ENCODE data around the gene ARNT2.
"Not testable (repeated sequence)": the region's sequence is repeated elsewhere in the genome, so short reads cannot be mapped to it uniquely, and the experiment has no call there.

Gene ARNT2

DNA sequence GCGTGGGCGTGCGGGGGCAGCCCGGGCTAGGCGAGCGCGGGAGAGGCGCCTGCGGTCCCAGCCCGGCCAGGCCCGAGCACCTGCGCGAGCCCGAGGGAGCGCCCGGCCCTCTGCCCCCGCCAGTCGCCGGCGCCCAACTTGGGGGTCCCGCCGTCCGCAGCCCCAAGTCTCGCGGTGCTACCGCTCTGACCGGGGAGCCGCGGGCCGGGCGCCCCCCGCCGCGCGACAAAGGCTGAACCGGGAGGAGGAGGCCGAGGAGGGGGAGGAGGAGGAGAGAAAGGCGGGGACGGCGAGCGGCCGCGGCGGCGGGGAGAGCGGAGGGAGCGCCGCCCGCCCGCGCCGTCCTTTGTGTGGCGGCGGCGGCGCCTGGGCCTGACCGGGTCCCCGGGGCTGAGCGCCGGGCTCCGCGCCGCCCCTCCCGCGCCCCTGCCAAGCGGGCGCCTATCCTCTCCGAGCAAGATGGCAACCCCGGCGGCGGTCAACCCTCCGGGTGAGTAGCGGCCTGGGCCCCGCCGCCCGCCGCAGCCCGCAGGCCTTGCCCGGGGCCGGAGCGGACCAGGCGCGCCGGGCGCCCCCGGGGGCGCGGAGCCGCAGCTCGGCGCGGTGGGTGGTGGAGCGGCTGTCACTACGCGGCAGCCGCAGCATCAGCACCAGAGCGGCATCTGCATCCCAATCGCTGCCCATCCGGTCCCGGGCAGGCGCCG lies at the start of gene ARNT2:
Gene ARNT2 (plus strand): TSS at position 326 of the 704 bp plus-strand sequence. CDS start 134 bp downstream, at position 460.
- no peak for DNase-seq (ENCODE audit: low read depth)

DNA sequence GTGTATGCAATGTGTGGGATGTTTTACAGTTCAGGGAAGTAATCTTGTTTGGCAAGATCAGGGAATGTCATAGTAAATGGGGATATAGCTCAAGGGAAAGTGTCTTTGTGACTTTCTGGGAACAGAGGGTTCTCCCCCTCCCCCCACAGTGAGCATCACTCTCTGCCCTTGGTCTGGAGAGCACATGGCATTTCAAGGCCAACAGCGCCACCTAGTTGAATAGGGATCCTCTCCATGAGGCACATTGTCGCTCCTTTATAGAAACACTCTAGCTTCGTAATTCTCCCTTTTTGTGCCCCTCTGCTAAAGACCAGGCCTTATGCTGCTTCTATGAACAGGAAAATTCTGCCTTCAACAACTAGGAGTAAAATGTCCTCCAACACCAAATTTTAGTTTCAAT lies 37.1 kb upstream of the ARNT2 start:
- DNase-seq (ENCODE audit: low read depth) = no peak

DNA sequence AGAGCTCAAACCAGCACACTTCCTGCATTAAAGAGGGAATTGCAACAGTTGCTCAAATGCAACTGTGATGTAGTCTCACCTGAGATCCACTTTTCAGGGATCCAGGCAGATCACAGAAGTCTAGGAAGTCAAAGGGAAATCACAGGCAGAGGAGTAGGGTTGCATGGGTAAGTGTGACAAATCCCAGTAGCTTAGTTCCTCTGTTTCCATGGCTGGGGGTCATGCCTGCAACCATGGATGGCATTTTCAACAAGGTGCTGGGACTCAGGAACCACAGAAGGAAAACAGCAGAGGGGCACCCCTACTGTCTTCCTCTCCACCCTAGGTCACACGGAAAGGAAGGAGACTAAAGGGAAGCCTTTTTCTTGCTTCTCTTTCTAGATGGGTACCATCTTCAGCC lies 36.5 kb upstream of the ARNT2 start:
- DNase-seq (ENCODE audit: low read depth) = no peak

DNA sequence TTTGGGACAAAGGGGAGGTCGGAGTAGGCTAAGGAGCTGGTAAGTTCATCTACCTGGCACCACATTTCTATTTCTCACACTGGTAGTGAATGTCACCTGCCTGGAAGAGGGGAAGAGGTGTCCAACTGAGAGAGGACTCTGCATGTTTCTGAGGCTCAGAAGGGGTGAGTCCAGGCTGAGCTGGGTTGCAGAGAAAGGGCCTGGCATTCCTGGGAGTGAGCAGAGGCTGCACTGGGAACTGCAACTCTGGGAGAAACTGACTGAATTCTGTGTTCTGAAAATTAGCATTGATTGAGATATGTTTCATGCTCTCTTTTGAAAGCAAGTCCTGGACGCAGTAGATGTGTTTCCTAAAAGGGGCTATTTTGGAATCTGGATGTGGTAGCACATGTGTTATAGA lies 32.3 kb upstream of the ARNT2 start:
- DNase-seq (ENCODE audit: low read depth) = no peak

DNA sequence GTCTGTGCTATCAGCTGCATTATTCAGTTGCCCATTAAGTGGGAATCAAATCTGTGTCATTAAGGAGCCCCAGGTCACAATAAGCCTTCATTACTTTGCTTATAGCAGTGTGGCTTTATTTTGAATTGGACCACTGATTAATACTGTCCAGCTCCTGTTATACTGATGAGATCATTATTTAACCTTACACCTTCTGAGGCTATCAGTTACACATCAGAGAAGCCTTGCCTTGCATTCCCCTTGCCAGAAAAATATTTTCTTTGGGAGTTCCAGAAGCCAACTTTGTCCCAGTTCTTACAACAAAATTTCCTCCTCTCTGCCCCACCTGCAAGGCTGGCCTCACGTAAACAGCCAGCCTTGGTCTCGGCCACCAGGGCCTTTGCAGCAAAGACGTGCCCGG lies 29.7 kb upstream of the ARNT2 start:
- no peak for DNase-seq (ENCODE audit: low read depth)

DNA sequence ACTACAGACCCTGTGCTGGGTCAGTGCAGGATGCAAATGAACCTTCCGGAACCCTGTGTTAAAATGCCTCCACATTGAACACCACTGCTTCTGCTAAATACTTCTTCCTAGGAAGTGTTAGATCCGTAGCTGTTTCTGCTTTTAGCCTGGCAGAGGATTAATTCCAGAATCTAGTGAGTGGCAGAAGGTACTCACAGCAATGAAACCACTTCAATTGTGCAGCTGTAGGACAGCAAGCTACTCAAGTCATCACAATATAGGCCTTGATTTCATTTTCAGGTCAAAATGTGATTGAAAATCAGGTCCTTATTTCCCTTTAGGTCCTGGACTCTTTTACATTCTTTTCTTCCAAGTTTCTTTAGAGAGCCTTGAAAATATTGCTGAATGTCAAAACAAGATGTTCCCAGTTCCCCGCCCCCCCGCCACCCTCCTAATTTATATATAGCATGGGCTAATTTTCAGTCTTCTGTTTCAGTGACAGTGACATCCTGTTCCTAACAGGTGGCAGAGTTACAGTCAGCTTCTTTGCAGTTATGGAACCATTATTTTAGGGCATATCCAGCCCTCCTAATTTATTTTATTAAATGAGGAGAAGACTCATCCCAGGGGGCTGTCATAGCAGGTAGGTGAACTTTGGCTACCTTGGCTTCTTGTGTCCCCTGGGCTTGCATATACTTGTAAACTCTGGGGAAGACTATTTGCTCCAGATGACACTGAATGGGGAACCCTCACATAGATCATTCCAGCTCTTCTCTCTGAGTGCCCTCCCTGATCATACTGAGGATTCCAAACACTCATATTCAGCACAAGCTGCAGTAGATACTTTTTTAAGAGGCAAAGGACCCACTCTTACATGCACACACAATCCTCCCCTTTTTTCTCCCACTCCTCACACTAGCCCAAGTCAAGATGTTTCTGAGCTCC lies 28.0 kb upstream of the ARNT2 start:
- DNase-seq (ENCODE audit: low read depth) = no peak

DNA sequence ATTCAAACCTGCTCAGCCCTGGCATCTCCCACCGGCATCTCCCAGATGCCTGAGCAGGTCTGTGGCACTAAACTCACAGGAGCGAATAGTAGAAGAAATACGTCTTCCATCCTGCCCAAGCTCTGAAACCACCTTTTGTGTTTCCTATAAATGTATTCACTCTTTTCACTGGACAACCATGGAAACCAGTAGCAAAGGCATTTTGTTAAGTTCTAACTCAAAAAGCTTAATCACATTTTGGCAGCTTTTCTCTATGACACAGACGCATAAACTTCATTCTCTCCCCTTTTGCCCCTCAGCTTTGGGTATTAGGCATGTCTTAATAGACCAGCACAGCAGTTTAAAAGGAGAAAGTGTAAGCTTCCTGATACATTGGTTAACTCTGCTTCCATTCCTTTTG lies 24.5 kb upstream of the ARNT2 start:
- DNase-seq (ENCODE audit: low read depth) = no peak

DNA sequence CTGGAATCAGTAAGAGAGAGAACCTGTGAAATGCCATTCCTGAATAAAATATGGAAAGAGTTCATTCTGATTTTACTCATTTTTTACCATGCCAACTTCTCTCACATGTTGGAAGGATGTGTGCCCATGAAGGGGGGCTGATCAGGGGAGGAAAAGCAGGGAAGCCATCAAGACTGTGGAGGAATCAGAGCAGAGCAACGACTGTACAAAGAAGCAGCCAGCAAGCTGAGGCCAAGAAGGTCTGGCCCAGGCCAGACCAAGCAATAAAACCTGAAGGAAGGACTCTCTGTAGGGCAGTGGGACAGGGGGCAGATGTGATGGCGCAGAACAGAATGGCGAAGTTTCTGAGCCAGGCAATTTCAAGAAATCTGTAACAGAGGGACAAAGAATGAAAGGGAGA lies 24.0 kb upstream of the ARNT2 start:
- no peak for DNase-seq (ENCODE audit: low read depth)

DNA sequence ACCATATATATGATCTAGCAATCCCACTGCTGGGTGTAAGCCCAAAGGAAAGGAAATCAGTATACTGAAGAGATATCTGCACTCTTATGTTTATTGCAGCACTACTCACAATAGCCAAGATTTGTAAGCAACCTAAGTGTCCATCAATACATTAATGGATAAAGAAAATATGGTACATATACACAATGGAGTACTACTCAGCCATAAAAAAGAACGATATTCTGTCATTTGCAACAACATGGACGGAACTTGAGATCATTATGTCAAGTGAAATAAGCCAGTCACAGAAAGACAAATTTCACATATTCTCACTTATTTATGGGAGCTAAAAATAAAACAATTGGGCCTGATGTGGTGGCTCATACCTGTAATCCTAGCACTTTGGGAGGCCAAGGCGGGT lies 21.9 kb upstream of the ARNT2 start:
- no peak for DNase-seq (ENCODE audit: low read depth)

DNA sequence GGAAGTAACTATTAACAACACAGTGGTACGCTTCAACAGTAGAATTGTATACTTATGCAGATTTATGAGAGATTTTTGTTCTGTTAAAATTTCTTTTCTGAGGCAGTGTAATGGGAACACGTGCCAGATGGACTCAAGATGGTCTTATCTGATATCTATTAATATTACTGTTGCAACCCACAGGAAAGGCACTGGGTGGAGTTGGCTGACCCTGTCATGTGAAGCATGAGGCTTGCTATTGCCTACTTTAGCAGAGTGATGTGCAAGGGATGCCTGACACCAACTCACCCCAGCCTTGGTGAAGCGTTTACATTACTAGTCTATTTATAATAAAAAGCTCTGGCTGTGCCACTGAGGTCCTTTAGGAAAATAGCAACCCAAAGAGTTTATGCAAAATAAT lies 19.8 kb upstream of the ARNT2 start:
- no peak for DNase-seq (ENCODE audit: low read depth)

DNA sequence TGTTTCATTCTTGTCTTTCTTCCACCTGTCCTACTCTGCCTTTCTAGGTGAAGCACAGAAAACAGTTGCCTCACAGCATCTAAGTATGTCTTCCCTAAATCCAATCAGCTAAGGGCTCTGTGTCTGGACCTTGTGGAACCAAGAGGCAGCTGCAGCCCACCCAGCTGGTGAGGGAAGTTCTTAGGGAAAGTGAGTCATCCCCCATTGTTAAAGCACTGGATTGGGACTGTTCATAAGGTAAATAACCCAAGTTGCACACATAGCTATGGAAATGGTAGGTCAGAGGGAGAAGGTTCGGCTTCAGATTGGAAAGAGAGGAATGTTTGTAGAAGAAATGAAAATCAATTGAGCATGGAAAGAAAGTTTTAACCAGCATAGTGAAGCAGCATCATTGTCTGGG lies 18.0 kb upstream of the ARNT2 start:
- DNase-seq (ENCODE audit: low read depth) = no peak

DNA sequence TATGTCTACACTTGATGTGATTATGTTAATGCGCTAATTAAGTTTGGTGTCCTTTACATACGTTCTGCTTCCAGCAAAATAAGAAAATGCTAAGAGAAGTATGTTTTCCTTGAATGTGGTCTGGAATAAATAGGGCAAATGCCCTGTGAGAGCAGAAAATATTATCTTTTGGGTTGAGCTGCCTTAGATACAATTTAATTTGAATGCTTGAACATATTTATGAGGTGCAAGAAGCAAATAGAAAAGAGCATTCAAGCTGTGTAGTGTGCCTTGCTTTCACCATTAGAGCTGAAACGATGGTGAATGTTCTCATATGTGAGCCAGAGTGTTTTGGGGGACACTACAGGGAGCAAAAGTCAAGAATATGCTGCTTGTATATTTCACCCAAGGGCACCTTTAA lies 15.9 kb upstream of the ARNT2 start:
- DNase-seq (ENCODE audit: low read depth) = no peak

DNA sequence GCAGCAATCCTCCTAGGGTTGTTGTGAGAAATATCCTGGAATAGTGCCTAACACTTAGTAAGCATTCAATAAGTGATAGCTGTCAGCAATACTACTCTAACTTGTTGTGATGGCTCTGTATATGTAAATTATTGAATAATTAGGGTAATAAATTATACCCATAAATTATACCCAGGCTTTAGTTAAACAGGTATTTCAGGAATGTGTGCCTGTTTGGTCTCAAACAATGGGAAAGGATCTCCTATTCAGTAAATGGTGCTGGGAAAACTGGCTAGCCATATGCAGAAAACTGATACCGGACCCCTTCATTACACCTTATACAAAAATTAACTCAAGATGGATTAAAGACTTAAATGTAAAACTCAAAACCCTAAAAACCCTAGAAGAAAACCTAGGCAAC lies 14.8 kb upstream of the ARNT2 start:
- no peak for DNase-seq (ENCODE audit: low read depth)

DNA sequence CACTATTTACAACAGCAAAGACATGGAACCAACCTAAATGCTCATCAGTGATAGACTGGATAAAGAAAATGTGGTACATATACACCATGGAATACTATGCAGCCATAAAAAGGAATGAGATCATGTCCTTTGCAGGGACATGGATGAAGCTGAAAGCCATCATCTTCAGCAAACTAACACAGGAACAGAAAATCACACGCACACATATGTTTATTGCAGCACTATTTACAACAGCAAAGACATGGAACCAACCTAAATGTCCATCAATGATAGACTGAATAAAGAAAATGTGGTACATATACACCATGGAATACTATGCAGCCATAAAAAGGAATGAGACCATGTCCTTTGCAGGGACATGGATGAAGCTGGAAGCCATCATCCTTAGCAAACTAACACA lies 13.2 kb upstream of the ARNT2 start:
- DNase-seq (ENCODE audit: low read depth) = not testable (repeated sequence)

DNA sequence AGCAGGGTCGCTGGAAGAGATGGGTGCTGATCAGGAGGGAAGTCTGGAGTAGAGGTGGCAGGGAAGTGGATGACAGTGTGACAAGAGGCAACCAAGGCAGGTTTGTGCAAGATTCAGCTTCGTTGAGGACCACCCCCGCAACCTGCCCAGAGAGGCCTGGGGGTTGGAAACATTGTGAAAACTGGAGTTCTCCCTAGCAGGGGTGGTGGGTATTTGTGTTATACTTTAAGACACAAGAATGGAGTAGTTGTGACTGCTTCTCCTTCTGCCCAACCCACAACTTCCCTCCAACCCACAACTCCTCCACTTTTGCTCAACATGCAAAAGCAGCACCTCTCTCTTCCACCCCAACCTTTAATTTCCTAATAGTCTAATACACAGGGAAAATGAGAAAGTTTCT lies 8.6 kb upstream of the ARNT2 start:
- DNase-seq (ENCODE audit: low read depth) = no peak

DNA sequence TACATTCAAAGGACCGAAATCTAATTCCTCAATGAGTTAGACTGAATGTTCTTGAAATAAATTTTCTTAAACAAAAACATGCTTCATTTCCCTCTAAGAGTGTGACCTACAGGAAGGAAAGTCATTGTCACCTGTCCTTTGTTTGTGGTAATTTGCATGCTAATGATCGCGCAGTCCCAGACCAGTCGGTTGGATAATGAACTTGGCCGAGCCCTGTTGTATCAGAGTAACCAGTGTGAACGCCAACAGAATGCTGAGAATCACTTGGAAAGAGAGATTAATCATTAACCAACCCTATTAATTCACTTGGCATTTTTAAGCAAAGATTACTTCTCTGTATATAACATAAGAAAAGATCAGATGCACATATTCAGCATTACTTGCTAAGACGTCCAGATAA lies 8.1 kb upstream of the ARNT2 start:
- DNase-seq (ENCODE audit: low read depth) = no peak

DNA sequence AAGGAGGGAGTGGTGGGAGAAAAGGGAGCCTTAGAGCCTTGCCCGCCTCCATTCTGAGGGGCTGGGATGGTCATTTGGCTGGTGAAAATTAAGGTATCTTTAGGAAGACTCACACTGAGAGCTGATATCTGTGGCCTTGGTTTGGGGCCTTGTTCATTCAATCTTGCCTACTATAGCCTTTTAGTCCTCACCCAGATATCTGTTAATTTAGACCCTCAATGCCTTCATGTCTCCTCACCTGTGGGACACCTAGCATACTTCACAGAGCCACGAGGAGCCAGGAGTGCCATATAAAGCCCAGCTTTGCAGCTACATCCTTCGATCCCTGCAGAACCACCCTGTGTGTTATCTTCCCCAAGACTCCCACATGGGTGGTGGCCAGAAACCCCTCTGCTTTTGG lies 4.7 kb upstream of the ARNT2 start:
- DNase-seq (ENCODE audit: low read depth) = no peak

DNA sequence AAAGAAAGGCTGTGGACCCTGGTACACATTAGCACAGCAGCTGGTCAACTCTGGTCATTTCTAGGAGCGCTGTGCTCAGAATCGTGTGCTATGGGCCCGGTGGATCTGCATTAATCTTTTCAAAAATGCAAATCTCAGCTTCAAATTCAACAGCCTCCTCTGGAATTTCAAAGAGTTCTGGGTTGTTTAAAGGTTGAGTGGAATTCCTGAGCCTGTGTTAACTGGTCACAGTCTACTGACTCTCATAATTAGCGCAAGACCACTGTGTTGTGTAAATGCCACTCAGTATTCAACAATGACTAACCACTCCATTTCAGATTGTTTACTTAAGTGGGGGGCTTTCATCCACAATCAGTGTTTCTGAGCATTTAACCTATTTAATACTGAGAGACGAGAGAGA lies 2.7 kb upstream of the ARNT2 start:
- no peak for DNase-seq (ENCODE audit: low read depth)

DNA sequence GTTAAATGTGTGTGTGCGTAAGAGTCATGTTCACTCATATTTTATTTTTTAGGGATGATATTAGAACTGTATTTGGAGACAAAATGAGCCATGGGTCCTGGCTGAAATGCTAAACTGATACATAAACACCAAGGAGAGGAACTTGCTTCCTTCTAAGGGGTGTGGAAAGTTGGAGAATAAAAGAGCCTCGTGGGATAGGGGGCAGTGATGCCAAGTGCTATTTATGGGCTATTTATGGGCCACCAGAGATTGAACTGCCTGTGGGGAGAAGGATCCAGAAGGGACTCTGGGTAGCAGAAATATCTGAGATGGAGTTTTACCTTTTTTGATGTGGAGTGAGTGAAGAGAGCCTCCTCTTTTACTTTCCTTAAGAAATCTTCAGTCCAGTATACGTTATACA lies 1.8 kb upstream of the ARNT2 start:
- DNase-seq (ENCODE audit: low read depth) = no peak

DNA sequence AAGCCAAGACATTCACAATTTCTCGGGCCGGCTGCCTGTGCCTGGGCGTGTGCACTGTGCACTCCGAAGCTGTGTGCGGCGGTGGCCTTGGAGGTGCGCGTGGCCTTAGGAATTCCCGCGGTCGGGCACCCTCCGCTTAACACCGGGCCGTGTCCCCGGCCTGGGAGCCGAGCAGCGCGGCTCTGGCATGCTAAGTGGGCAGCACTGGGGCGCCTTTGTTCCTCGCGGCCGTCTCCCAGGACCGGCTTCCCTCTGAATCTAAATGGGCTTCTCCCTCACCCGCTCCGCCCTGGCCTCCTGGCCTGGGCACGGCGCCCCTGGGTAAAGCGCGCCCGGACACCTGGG lies 498 bp upstream of the ARNT2 start:
- DNase-seq (ENCODE audit: low read depth) = no peak

DNA sequence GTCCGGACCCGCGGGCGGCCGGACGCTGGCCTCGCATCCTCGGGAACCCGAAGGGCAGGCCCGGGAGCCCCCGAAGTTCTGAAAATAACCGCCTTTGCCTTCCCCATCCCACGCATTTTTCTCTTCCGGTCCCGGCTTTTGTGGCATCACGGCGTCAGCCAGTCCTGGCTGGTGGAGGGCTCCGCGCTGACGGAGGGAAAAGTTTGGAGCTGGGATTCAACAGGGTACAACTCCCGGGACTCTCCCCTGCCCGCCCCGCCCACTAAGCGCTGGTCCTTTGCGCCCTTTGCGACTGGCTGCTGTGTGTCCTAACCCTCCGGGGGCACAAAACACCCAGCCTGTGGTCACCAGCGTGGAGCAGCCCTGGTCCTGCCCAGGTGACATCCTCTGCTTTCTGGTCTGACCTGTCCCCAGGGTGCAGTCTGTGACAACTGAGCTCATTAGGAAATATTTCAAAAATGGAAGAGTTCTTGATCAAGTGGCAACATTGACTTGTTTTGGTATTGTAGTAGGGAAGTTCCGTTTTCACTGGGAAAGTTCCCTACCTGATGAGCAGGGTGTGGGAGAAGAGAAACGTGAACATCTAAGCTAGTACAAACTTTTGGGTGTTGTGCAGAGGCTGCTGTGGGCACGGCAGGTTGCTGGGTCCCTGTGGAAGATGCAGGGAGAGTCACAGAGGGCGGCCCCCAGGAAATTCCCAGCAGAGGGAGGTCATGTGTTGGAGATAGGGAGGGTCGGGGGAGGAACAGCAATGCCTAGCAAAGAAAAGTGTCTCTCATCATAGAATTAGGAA lies 775 bp downstream of the ARNT2 start:
- DNase-seq (ENCODE audit: low read depth) = no peak

DNA sequence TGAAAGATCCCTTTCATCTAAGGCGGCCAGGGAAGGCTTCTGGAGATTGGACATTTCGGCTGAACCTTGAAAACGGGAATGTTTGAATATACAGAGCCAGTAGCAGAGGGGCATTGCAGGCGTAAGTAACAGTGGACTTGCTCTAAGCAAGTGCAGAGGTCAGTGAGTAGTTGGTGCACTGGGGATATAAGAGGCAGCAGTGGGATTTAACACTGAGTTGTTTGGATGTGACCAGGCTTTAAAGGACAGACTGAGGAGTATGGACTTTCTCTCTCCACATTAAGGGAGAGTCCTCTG lies 1.3 kb downstream of the ARNT2 start:
- DNase-seq (ENCODE audit: low read depth) = no peak

DNA sequence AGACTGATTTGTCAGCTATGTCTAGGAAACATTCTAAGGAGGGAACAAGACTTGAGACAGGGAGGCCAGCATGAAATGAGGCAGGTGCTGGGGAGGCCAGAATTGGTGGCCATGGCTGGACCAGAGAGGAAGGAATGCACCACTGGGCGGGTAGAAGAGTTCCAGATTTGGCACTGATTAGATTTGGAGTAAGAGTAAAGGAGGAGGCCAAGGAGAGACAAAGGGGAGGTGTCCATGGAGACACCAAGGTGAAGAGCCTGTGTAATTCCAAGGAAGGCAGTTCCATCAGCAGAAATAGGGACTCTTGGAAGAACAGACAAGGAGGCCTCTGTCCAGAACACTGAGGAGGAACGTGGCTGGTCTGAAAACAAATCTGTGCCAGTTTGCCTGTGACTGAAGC lies 1.8 kb downstream of the ARNT2 start:
- no peak for DNase-seq (ENCODE audit: low read depth)

Data from stimulated activated CD8-positive, alpha-beta memory T cell treated with anti-CD3 and anti-CD28 coated beads, Interleukin-4, amount 100 ng/mL, for 24 hours (primary cell).